ENCODE measurements around the gene FCER2. TPM values are rescaled to one million over a fixed set of nuclear protein-coding genes. Genes with fewer than 3 reads are reported as not detected.

The FCER2 gene
- total and polyA plus RNA-seq, 2 of the 13 experiments (the other 11 are each of a cell fraction or from before 2014, with no cell fraction given) = not detected

- TF ChIP-seq ZNF333 (CRISPR knock-in tag; IDR thresholded peaks at IDR 0.05; ENCODE audit: borderline replicate concordance) (no peak), ZNF672 (CRISPR knock-in tag; IDR thresholded peaks at IDR 0.05) (no peak), ZNF709 (CRISPR knock-in tag; IDR thresholded peaks at IDR 0.05) (no peak), TBX3 (IDR thresholded peaks at IDR 0.05; ENCODE audit: borderline replicate concordance) (no peak), ZNF460 (CRISPR knock-in tag; IDR thresholded peaks at IDR 0.05; ENCODE audit: borderline replicate concordance) (no peak), ARHGAP35 (CRISPR knock-in tag; IDR thresholded peaks at IDR 0.05; ENCODE audit: borderline replicate concordance) (no peak)
- ATAC-seq (no peak), DNase-seq (ENCODE audit: low spot score) (no peak), FAIRE-seq (no peak)
- Histone ChIP-seq H3K4me2 (ENCODE audit: low read depth, low read length) (no peak overlapping the region), H3K27me3 (ENCODE audit: control insufficient read depth in 1 of 2, insufficient read depth in 2 of 2, low read length in 2 of 2) (peaks cover 0 to 25% of the 10 kb centered on the region in 2 experiments; a peak in 3 of 5 replicates), H3K27ac (ENCODE audit: extremely low read length, insufficient read depth, low read length) (no peak overlapping the region), H3K4me1 (ENCODE audit: insufficient read depth, low read length) (0 out of 2 replicates have a peak, but pooled peaks cover 4% of the 10 kb centered on the region), H2AFZ (ENCODE audit: low read length) (no peak overlapping the region), H3K4me3 (replicated peaks in 1 of 3; ENCODE audit: insufficient read depth in 1 of 3, low read depth in 2 of 3, low read length in 3 of 3) (no peak overlapping the region), H4K20me1 (ENCODE audit: insufficient read depth, low read length) (no peaks in the 10 kb centered on the region), H3K79me2 (ENCODE audit: insufficient read depth, low read length) (no peaks in the 10 kb centered on the region), H3K9me3 (ENCODE audit: low read length) (no peaks in the 10 kb centered on the region), H3K9ac (ENCODE audit: insufficient read depth, low read depth, low read length) (no peak overlapping the region), H3K36me3 (replicated peaks in 1 of 2; ENCODE audit: control insufficient read depth in 1 of 2, insufficient read depth in 2 of 2, low read length in 2 of 2) (no peaks in the 10 kb centered on the region)
- ChIA-PET POLR2A (no interaction called here), CTCF (ENCODE audit: low intra/inter-chr PET ratio, low total read pairs) (no interaction called here)
- 19% methylated on average over 6 of the region's 6 CpGs for WGBS (ENCODE audit: low lambda C conversion rate)
- in situ Hi-C loops (cut with HindIII; ENCODE audit: extremely low pct_ligation_motif_present, low pct_unique_long_range_greater_than_20kb) (no loop called here), intact Hi-C loops (cut with micrococcal nuclease; ENCODE audit: unreplicated experiment) (no loop called here)
- BruUV-seq (replicated peaks) = no TSS peak
These were observed 31.4 kb upstream of the FCER2 start for GRCh38 chr19:7733376-7733775.

DNA sequence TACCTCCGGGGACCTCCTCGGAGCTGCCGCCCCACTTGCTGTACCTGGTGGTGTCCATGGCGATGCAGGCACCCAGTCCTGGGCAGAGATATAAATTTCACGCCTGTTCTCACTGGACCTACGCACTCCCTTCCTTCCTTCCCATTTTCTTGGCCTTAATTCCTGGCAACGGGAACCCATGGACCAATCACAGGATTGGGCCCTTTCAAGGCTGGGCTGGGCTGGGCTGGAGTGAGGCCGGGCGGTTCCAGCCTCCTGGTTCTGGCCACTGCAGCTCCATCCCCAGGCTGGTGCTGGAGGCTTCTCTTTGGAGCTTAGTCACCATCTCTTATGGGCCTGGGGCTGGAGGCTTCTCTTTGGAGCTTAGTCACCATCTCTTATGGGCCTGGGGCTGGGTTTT lies 30.1 kb upstream of the FCER2 start, which contains the start of gene CLEC4G:
Gene CLEC4G (minus strand): TSS at position 66 of the 400 bp plus-strand sequence. CDS start 8 bp downstream, at position 58.
- FAIRE-seq (no peak), ATAC-seq (no peak)

More for the DNA sequence above, 30.1 kb upstream of the FCER2 start, which contains the start of gene CLEC4G:
- ChIA-PET CTCF (ENCODE audit: low intra/inter-chr PET ratio, low total read pairs) (no interaction called here), POLR2A (no interaction called here)
- Histone ChIP-seq H3K36me3 (replicated peaks in 1 of 2; ENCODE audit: control insufficient read depth in 1 of 2, insufficient read depth in 2 of 2, low read length in 2 of 2) (no peaks in the 10 kb centered on the region), H4K20me1 (ENCODE audit: insufficient read depth, low read length) (no peaks in the 10 kb centered on the region), H3K9me3 (ENCODE audit: low read length) (no peaks in the 10 kb centered on the region), H3K79me2 (ENCODE audit: insufficient read depth, low read length) (no peaks in the 10 kb centered on the region), H3K27ac (ENCODE audit: extremely low read length, insufficient read depth, low read length) (no peak within 1 kb of the TSS), H3K4me2 (ENCODE audit: low read depth, low read length) (no peak within 1 kb of the TSS), H3K4me3 (replicated peaks in 1 of 3; ENCODE audit: insufficient read depth in 1 of 3, low read depth in 2 of 3, low read length in 3 of 3) (no peak within 1 kb of the TSS), H3K27me3 (ENCODE audit: control insufficient read depth in 1 of 2, insufficient read depth in 2 of 2, low read length in 2 of 2) (peaks cover 1 to 31% of the 10 kb centered on the region in 2 experiments; a peak in 3 of 5 replicates), H2AFZ (ENCODE audit: low read length) (no peak within 1 kb of the TSS), H3K9ac (ENCODE audit: insufficient read depth, low read depth, low read length) (no peak within 1 kb of the TSS), H3K4me1 (ENCODE audit: insufficient read depth, low read length) (0 out of 2 replicates have a peak, but pooled peaks cover under 1% of the 10 kb centered on the region)
- TF ChIP-seq PHB2 (IDR thresholded peaks at IDR 0.05; ENCODE audit: partially characterized antibody) (no peak), YY1 (IDR thresholded peaks at IDR 0.05; ENCODE audit: insufficient read depth, insufficient replicate concordance, low read depth, low read length) (no peak), ZNF773 (CRISPR knock-in tag; IDR thresholded peaks at IDR 0.05; ENCODE audit: borderline replicate concordance) (no peak), NCOA5 (CRISPR knock-in tag; IDR thresholded peaks at IDR 0.05) (no peak)
- BruUV-seq (replicated peaks) = no TSS peak
- intact Hi-C loops (cut with micrococcal nuclease; ENCODE audit: unreplicated experiment) = no loop called here
- in situ Hi-C loops (cut with HindIII; ENCODE audit: extremely low pct_ligation_motif_present, low pct_unique_long_range_greater_than_20kb) = no loop called here
- 33% methylated on average over 9 of the region's 9 CpGs for WGBS (ENCODE audit: low lambda C conversion rate)
- no peak for DNase-seq (ENCODE audit: low spot score)
